Measurements from ENCODE around the gene P2RX3.

- TF ChIP-seq RNF2 (IDR thresholded peaks at IDR 0.05; ENCODE audit: borderline replicate concordance, low read depth, low read length, missing control alignments, poor library complexity, severe bottlenecking): no peak
- no peak for TF ChIP-seq POLR2A (IDR thresholded peaks at IDR 0.05; ENCODE audit: control extremely low read depth in 1 of 2, low read depth in 2 of 2, low read length in 2 of 2)
- TF ChIP-seq CTCF (IDR thresholded peaks at IDR 0.05; ENCODE audit: control extremely low read depth in 1 of 3, insufficient read depth in 1 of 3, low read depth in 1 of 3, low read length in 3 of 3): no peak
- TF ChIP-seq CHD1 (IDR thresholded peaks at IDR 0.05; ENCODE audit: low read depth, low read length): no peak
These were observed 28.1 kb upstream of the P2RX3 start for GRCh38 chr11:57310091-57310490.

Data from H1 (cell line).